AML-193 (cell line): Measurements from ENCODE around the gene SYDE1.
"Not testable (repeated sequence)": the region's sequence is repeated elsewhere in the genome, so short reads cannot be mapped to it uniquely, and the experiment has no call there.

Experiments used
- DNase-seq, 2 experiments: peaks; one replicate each; lab custom pipeline; 2025; lab: John Stamatoyannopoulos, UW

Gene SYDE1, protein sequence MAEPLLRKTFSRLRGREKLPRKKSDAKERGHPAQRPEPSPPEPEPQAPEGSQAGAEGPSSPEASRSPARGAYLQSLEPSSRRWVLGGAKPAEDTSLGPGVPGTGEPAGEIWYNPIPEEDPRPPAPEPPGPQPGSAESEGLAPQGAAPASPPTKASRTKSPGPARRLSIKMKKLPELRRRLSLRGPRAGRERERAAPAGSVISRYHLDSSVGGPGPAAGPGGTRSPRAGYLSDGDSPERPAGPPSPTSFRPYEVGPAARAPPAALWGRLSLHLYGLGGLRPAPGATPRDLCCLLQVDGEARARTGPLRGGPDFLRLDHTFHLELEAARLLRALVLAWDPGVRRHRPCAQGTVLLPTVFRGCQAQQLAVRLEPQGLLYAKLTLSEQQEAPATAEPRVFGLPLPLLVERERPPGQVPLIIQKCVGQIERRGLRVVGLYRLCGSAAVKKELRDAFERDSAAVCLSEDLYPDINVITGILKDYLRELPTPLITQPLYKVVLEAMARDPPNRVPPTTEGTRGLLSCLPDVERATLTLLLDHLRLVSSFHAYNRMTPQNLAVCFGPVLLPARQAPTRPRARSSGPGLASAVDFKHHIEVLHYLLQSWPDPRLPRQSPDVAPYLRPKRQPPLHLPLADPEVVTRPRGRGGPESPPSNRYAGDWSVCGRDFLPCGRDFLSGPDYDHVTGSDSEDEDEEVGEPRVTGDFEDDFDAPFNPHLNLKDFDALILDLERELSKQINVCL

DNA sequence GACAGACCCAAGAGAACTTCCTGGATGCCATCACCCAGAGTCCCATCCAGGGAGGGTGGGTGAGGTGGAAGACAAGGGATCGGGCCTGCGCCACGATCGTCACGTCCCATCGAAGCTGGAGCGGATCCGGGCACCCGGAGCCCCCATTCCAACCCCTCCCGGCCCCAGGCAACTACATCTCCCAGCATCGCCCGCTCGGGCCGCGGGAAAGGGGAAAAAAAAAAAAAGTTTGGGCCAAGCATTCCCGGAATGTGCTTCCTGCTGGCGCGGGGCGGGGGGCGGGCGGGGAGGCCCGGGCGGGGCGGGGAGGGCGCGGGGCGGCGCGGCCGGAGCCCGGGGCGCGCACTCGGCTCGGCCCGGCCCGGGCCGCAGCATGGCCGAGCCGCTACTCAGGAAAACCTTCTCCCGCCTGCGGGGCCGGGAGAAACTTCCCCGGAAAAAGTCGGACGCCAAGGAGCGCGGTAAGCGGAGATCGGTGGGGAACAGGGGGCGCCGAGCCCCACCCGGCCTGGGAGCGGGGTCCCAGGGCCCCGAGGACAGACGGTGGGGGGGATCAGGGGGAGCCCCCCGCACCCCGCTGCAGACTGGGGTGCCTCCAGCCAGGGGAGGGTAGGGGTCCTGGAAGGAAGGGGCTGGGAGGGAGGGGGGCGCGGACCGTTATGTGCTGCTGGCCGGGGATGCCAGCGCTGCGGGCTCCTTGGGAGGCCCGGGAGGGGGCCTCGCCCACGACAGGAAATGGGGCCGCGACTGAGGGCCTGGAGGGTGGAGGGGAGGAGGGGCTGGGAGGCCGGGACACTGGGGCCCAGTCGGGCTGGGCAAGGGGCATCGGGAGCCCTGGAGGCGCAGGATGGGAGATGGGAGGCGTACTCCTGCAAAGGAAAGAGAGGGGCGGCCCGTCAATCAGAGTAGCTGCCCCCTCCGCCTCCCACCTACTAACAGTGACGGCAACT is at the start of gene SYDE1:
TSS of gene SYDE1 (plus strand) at position 341 of the 950 bp plus-strand sequence. CDS start at position 374, 33 bp downstream.
- DNase-seq, result no peak

DNA sequence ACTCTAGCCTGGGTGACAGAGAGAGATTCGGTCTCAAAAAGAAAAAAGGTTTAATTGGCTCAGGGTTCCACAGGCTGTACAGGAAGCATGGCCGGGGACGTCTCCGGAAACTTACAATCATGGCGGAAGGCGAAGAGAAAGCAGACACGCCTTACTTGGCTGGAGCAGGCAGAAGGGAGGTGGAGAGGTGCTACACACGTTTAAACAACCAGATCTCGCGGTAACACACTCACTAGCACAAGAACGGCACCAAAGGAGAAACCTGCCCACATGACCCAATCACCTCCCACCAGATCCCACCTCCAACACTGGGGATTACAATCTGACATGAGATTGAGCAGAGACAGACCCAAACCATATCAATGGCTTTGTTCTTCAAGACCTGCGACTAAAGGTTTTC is 45.2 kb upstream of the SYDE1 start:
- DNase-seq, result no peak

DNA sequence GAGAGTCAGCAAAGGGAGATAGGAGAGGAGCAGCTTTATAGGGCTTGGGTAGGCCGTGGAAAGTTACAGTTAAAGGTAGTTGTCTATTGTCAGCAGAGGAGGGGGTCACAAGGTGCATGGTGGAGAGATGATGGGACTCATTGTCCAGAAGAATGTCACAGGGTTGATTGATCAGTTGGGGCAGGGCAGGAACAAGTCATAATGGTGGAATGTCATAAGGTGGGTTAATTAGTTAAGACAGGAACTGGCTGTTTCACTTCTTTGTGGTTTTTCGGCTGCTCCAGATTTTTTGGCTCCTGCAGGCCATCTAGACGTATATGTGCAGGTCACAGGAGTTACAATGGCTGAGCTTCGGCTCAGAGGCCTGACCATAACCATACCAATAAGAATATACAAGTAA is 36.8 kb upstream of the SYDE1 start:
- DNase-seq, result not testable (repeated sequence)

DNA sequence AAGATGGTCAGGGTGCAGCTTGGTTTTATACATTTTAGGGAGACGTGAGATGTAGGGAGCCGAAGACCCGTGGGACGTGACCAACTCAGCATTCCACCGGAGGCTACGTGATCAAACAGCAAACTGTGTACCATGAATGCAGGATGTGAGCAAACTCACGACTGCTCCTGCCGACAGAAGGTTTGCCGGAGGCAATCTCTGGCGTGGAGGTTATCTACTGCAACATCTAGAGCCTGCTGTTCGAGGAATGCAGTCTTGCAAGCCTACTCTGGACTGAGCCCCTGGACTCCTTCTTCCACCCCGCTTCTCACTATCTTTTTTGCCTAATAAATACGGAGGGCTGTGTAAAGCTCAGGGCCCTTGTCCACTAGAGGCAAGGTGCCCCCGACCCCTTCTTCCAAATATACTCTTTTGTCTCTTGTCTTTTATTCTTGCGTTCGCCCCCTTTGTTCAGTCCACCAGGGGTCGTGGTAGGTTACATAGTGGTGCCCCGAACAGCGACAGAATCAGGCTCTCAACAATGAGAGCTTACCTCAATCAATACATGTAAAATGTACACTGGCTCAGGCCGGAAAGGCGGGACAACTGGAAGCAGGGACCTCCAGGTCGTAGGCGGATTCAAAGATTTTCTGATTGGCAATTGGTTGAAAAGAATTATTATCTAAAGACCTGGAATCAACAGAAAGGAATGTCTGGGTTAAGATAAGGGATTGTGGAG is 34.1 kb upstream of the SYDE1 start:
- no peak for DNase-seq

DNA sequence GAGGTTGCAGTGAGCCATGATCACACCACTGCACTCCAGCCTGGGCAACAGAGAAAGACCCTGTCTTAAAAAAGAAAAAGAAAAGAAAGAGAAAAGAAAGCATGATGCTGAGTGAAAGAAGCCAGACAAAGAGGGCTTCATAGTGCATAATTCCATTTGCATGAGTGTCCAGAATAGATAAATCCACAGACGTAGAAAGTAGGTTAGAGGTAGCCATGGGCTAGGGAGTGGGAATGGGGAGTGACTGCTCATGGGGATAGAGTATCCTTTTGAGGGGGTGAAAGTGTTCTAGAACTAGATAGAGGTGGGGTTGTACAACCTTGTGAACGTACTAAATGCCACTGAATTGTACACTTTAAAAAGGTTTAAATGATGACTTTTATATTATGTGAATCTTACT is 32.8 kb upstream of the SYDE1 start:
- DNase-seq, result no peak

DNA sequence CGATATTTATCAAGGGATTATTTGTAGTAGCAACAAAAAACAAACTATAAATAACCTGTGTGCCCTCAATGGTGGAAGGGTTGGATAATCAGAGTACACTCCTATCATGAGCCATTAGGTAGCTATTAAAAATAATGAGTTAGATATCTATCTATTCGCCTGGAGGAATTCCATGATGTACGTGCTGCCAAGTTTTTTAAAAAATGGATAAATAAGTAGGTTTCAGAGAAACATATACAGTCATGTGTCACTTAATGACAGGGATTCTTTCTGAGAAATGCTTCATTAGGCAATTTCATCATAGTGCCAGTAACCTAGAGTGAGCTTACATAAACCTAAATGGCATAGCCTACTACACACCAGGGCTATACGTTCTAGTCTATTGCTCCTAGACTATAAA is 31.4 kb upstream of the SYDE1 start:
- DNase-seq, result no peak

DNA sequence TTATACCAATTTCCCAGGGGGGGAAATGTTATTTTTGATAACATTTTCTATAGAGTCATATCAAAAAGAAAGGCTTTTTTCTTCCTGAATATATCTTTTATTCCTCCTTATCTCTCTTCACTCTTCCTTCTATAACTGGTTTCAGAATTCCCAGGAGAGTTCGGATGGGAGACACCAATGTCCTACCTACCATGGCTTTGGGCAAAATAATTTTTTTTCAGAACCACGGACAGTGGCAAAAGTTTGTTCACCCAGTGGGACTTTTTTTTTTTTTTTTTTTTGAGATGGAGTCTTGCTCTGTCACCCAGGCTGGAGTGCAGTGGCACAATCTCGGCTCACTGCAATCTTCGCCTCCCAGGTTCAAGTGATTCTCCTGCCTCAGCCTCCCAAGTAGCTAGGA is 27.2 kb upstream of the SYDE1 start:
- not testable (repeated sequence) for DNase-seq

DNA sequence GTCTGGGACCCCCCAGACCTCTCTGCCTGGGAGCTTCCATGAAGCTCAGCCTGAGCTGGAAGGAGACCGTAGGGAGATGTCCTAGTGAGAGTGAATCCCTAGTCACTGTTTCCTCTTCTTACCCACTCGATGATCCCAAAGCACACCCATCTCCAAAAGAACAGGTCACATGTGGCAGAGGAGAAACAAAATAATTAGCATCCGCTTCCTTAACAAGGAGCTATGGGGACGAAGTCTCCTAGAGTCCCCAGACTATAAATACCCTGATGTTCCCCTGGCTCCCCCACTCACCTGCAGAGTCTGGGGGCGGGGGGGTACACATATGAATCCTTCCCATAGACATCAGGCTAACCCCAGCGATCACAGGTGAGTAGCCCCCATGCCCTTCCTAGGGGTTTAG is 25.3 kb upstream of the SYDE1 start, which contains the start of gene OR1I1:
TSS of gene OR1I1 (plus strand) at position 301 of the 400 bp plus-strand sequence. CDS start 4,855 bp downstream, outside the sequence.
- no peak for DNase-seq

DNA sequence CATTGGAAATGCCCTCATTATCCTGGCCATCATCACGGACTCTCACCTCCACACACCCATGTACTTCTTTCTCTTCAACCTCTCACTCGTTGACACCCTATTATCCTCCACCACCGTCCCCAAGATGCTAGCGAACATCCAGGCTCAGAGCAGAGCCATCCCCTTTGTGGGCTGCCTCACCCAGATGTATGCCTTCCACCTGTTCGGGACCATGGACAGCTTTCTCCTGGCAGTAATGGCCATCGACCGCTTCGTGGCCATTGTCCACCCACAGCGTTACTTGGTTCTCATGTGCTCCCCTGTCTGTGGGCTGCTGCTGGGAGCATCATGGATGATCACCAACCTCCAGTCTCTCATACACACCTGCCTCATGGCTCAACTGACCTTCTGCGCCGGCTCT is 20.0 kb upstream of the SYDE1 start:
- DNase-seq, result no peak

DNA sequence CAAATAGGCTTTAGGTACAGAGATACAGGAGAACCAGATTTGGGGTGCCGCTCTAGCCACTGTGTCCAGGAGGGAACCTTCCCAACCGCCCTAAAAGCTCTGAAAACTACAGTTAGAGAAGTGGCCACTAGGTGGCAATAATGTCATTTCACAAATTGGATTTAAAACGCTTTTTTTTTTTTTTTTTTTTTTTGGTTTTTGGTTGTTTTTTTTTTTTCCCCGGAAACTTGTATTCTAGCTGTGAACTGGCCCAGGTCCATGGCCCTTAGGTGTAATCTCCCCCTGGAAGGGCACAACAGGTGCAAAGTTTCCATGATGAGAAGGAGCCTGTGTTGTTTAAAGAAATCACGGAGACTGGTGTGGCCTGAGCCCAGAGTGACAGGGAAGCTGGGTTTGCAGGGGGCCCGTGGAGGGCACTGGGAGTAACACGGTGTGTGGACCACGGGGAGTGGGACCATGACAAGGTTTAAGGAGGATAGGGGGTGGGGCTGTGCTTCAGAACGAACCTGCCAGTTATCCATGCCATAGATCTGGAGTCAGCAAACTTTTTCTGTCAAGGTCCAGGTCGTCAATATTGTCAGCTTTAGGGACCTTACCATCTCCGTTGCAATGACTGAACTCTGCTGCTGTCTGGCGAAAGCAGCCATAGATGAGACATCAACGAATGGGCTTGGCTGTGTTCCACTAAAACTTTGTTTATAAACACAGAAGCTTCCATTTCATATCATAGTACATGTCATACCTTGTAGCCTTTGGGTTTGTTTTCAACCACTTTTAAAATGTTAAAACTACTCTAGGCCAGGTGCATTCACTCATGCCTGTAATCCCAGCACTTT is 15.1 kb upstream of the SYDE1 start:
- DNase-seq, result peak; percentile 60 to 61

DNA sequence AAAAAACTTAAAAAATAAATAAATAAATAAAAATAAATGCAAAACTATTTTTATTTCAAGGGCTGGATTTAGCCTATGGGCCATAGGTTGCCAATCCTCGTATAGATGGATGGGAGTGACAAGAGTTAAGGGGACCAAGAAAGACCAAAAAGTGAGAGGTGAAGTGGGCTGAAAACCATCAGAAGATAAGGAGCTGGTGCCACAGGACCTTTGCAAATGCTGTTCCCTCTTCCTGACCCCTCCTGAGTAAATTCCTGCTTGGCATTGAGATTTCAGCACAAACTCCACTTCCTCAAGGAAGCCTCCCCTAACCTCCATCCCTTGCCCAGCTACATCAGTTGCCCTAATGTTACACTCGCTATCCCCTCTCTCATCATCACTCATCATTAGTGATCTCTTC is 14.2 kb upstream of the SYDE1 start:
- no peak for DNase-seq

DNA sequence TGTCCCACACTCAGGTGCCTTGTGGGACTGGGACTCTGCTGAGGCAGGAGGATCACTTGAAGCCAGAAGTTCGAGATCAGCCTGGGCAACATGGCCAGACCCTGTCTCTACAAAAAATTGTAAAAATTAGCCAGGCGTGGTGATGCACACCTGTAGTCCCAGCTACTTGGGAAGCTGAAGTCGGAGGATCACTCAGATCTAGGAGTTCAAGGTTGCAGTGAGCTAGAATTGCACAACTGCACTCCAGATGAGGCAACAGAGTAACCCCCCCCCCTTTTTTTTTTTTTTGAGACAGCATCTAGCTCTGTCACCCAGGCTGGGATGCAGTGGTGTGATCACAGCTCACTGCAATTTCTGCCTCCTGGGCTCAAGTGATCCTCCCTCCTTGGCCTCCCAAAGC is 11.0 kb upstream of the SYDE1 start:
- no peak for DNase-seq

DNA sequence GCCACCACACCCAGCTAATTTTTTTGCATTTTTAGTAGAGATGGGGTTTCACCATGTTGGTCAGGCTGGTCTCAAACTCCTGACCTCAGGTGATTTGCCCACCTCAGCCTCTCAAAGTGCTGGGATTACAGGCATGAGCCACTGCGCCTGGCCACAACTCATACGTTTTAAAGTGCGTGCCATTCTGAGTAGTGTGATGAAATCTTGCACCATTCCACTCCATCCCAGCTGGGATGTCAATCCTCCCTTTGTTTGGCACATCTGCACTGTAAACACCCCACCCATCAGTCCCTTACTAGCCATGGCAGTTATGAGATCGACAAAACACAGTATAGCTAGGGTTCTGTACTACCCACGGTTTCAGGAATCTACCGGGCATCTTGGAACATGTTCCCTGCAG is 9.2 kb upstream of the SYDE1 start:
- not testable (repeated sequence) for DNase-seq

DNA sequence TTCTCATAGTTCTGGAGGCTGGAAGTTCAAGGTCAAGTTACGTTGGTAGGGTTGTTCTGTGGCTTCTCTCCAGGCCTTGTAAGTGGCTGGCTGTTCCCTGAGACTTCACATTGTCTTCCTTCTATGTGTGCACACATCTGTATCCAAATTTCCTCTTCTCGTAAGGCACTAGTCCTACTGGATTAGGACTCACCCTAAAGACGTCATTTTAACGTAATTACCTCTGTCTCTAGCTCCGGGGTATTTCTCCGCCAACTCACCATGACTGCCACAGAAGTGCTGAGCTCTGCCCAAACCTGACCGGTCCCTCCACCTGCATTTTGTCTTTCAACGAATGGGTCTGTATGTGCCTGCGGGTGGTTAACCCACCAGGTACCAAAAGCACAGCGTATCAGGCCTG is 8.7 kb upstream of the SYDE1 start:
- DNase-seq, result no peak

DNA sequence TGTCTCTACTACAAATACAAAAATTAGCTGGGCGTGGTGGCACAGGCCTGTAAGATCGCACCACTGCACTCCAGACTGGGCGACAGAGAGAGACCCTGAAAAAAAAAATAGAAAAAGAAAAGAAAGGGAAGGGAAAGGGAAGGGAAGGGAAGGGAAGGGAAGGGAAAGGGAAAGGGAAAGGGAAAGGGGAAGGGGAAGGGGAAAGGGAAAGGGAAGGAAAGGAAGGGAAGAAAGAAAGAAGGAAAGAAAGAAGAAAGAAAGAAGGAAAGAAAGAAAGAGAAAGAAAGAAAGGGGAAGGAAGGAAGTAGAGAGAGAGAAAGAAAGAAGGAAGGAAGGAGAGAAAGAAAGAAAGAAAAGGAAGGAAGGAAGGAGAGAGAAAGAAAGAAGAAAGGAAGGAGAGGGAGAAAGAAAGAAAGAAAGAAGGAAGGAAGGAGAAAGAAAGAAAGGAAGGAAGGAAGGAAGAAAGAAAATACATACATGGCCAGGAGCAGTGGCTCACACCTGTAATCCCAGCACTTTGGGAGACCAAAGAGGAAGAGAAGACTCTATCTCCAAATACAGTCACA is 8.1 kb upstream of the SYDE1 start:
- DNase-seq, result no peak

DNA sequence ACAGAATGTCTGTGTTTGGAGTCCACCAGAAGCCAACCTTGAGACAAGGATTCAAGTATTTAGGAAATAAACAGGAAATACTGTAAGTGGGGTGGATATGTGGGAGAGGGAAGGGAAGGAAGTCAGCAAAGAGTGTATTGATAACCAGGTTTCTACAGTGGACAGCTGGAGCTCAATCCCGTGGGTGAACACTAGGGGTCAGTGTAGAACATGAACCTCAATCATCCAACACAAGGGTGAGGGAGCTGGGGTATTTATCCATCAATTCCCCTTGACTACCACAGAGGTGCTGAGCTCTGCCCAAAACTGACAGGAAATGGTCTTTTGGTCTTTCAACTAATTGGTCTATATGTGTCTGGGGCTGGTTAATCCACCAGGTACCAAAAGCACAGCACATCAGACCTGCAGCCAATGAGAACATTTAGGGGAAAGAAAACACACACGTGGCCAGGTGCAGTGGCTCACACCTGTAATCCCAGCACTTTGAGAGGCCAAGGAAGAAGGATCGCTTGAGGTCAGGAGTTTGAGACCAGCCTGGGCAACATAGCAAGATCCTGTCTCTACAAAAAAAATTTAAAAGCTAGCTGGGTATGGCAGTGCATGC is 5.6 kb upstream of the SYDE1 start:
- peak; percentile 14 to 31 for DNase-seq

DNA sequence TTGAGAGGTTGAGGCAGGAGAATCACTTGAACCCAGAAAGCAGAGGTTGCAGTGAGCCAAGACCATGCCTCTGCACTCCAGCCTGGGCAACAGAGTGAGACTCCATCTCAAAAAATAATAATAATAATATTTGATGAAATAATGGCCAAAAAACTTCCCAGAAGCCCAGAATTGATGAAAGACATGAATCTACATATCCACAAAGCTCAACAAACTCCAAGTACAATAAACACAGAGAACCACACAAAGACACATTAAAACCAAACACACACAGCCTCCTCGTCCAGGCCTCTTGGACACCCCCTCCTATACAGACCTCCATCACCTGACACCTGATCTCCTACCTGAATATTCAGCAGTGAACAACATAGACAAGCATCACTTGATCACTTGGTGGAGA is 3.2 kb upstream of the SYDE1 start:
- no peak for DNase-seq

DNA sequence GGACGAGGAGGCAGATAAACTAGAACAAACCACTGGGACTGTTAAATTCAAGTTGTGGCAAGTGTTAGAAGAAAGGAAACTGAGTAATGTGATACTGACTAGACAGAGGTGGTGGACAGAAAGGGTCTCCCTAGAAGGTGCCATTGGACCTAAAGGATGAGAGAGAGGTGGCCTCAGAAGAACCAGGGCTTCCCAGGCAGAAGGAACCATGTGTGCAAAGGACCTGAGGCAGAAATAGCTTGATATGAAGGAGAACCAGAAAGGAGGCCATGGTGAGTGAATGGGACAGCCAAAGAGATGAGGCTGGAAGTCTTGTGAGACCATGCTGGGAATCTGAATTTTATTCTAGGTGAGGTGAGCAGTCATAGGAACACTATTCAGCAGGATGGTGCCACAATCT is 2.8 kb upstream of the SYDE1 start:
- no peak for DNase-seq

DNA sequence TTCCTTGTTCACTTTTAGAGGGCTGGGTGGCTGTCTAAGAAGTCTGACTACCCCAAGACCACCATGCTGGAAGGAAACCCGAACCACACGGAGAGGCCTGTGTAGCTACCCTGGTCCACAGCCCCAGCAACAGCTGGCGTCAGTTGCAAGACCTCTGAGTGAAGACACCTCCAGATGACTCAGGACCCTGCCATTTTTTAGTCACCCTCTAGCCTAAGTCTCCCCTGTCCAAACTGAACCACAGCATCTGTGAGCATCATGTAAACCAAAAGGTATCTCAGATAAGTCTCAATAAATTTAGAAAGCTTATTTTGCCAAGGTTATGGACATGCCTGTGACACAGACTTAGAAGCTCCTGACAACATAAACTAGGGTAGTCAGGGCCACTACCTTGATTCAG is 2.2 kb upstream of the SYDE1 start:
- no peak for DNase-seq
